Pancreas (tissue), 10 donors: ENCODE results near the gene DMRT3. TPM values are rescaled to one million over a fixed set of nuclear protein-coding genes. Genes with fewer than 3 reads are reported as not detected.
"Not testable (repeated sequence)": the region's sequence is repeated elsewhere in the genome, so short reads cannot be mapped to it uniquely, and the experiment has no call there.

Source experiments
- ATAC-seq, 4 donors: fragments of 200-7000 bp; cut with Tn5 transposase; one replicate each; pipeline versions ENCODE4 v1.8.0 to v1.9.1; 2020; ENCODE audit warnings: mild to moderate bottlenecking in 4 of 4, moderate library complexity in 4 of 4
- DNase-seq, 6 donors: peaks; one replicate each; pipeline ENCODE4 v3.0.0-alpha.2; 2020
- FAIRE-seq: peaks from 2 replicates; lab custom pipeline; 2012; peaks lifted over from hg19 to GRCh38; lab: Jason Lieb, UNC
- H3K27ac ChIP-seq, 4 donors: fragments of 200-600 bp; sonication (generic); 1 replicate in 3 of 4; 2 replicates in 1 of 4; pipeline versions ENCODE4 v1.5.0 to v1.8.0; 2020
- H3K27me3 ChIP-seq, 4 donors: fragments of 200-600 bp; one replicate each; pipeline ENCODE4 v1.8.0; 2021
- H3K36me3 ChIP-seq, 3 donors: fragments of 200-600 bp; sonication (generic) in 1 of 3; one replicate each; pipeline versions ENCODE4 v1.5.0 to v1.8.0; 2020 to 2021
- H3K4me1 ChIP-seq, 3 donors: fragments of 200-600 bp; one replicate each; pipeline ENCODE4 v1.8.0; 2021
- H3K4me3 ChIP-seq, 4 donors: fragments of 200-600 bp; sonication (generic) in 2 of 4; one replicate each; pipeline versions ENCODE4 v1.5.0 to v1.8.0; 2020 to 2021
- H3K9me3 ChIP-seq, 4 donors: fragments of 200-600 bp; one replicate each; pipeline ENCODE4 v1.8.0; 2021
- WGBS, 2 donors: extraction: QIAGEN DNeasy Blood & Tissue Kit; methylation state at CpG; one replicate each; pipeline ENCODE4 v1.1.7; 2013; 5-methylcytosine and 5-hydroxymethylcytosine counted together
- intact Hi-C, 3 donors: fragments of 100-400 bp; cut with DNase I; formaldehyde crosslinking; loops; one replicate each; pipeline versions ENCODE4 v1.11.1 to v1.14.2; 2022
- polyA plus RNA-seq, 2 donors: library from polyadenylated mRNA; stranded (reverse); fragments of 200-250 nt; gene quantifications; one replicate each; pipeline ENCODE4 v1.2.3, GENCODE V29; 2013
- total RNA-seq, 6 donors: library from RNA; stranded (reverse); fragmentation: NEBNext Ultra II Directional in 4 of 6; extraction: Animal tissue kit (Norgen Biotek cat#: 25700) in 4 of 6; gene quantifications; one replicate each; pipeline versions ENCODE4 v1.2.1 to v1.2.4, GENCODE V29; 2021 to 2023
- TF ChIP-seq, protein P1 (sequence below), 4 donors: fragments of 200-600 bp; sonication (generic) in 3 of 4; IDR thresholded peaks; one replicate each; pipeline versions ENCODE4 v1.5.0 to v1.8.0; 2021; ENCODE audit warnings: antibody characterized with exemption in 4 of 4
- donor health status: healthy with polysubstance abuse.
- donor health status: DM: no; HTN: no; CAD: no; lungs with moderate emphysema.
- donor health status: DM: no; HTN: no; CAD: no.
- donor health status: control.
- donor health status: control.
- donor health status: Bipolar disorder and iron deficiency.
- donor health status: DM: yes; HTN: yes; CAD: no.
- donor health status: DM: no; HTN: no; CAD: no.
- donor health status: DM: no; HTN: no; CAD: no.
- donor health status: DM: yes; HTN: yes; CAD: no.

DMRT3 gene
- total and polyA plus RNA-seq, 8 donors, result not detected

DNA sequence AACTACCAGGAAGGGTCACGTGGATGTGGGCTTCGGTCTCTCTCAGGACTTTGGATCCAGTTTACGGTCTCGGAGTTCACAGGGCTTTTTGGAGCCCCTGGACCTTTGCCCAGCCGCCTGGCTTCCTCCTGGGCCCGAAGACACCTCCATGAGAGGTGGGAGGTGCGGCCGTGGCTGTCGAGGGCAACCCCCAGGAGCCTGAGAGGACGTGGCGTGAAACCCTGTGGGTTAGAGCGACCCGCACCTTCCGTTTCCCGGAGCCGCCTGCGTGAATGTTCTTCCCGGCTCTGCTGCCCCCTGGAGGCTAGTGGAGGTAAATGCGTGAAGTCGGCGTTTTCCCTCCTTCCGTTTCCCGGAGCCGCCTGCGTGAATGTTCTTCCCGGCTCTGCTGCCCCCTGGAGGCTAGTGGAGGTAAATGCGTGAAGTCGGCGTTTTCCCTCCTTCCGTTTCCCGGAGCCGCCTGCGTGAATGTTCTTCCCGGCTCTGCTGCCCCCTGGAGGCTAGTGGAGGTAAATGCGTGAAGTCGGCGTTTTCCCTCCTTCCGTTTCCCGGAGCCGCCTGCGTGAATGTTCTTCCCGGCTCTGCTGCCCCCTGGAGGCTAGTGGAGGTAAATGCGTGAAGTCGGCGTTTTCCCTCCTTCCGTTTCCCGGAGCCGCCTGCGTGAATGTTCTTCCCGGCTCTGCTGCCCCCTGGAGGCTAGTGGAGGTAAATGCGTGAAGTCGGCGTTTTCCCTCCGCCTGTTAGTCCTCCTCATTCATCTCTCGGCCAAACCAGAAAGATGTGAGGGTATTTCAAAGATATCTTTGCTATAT lies 22.1 kb downstream of the DMRT3 start:
- ATAC-seq (peak in 1 of 4 donors; percentile 66), DNase-seq (peak in 1 of 6 donors; percentile 58)
- intact Hi-C loops, result loop anchor here in 1 of 3 donors (10.0 kb wide), 1 partner anchor 104 kb away; no protein-coding TSS in a partner anchor
- WGBS, 2 donors, result 73 to 79% methylated on average over 24 to 28 of the region's 55 CpGs
- H3K9me3 ChIP-seq, H3K4me1 ChIP-seq, H3K27me3 ChIP-seq, FAIRE-seq, H3K4me3 ChIP-seq, H3K36me3 ChIP-seq, H3K27ac ChIP-seq: not testable (repeated sequence)
- TF ChIP-seq, protein P1, sequence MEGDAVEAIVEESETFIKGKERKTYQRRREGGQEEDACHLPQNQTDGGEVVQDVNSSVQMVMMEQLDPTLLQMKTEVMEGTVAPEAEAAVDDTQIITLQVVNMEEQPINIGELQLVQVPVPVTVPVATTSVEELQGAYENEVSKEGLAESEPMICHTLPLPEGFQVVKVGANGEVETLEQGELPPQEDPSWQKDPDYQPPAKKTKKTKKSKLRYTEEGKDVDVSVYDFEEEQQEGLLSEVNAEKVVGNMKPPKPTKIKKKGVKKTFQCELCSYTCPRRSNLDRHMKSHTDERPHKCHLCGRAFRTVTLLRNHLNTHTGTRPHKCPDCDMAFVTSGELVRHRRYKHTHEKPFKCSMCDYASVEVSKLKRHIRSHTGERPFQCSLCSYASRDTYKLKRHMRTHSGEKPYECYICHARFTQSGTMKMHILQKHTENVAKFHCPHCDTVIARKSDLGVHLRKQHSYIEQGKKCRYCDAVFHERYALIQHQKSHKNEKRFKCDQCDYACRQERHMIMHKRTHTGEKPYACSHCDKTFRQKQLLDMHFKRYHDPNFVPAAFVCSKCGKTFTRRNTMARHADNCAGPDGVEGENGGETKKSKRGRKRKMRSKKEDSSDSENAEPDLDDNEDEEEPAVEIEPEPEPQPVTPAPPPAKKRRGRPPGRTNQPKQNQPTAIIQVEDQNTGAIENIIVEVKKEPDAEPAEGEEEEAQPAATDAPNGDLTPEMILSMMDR (IDR thresholded peaks at IDR 0.05), result peak in 2 of 4 donors; percentile 13 to 57

DNA sequence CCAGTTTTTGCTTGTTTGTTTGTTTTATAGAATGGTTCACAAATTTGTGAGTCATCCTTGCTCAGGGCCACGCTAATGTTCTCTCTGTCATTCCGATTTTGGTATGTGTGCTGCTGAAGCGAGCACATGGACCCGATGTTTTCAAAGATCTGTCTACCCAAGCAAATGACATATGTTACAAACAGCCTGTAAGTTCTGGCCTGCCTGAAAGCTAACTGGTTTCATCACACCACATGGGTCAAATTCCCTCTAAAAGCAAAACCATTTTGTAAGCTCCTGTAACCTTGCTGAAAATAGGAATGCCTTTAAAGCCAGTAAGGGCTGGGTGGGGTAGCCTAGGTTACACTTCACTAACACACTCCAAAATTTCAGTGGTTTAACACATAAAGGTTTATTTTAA lies 25.4 kb downstream of the DMRT3 start:
- FAIRE-seq (no peak), DNase-seq (no peak), ATAC-seq (no peak)
- no peak overlapping the region for H3K27ac ChIP-seq
- intact Hi-C loops, result loop anchor here in 1 of 3 donors (10.0 kb wide), 1 partner anchor 107 kb away; no protein-coding TSS in a partner anchor
- TF ChIP-seq, protein P1 (IDR thresholded peaks at IDR 0.05), result no peak
- H3K4me3 ChIP-seq, result no peak overlapping the region
- WGBS, 2 donors, result 68 to 83% methylated on average over 4 of the region's 4 CpGs
- no peaks in the 10 kb centered on the region for H3K4me1 ChIP-seq
- H3K36me3 ChIP-seq, result no peaks in the 10 kb centered on the region
- H3K27me3 ChIP-seq, result peaks cover 0 to 13% (median 1%) of the 10 kb centered on the region in 4 donors
- no peaks in the 10 kb centered on the region for H3K9me3 ChIP-seq

DNA sequence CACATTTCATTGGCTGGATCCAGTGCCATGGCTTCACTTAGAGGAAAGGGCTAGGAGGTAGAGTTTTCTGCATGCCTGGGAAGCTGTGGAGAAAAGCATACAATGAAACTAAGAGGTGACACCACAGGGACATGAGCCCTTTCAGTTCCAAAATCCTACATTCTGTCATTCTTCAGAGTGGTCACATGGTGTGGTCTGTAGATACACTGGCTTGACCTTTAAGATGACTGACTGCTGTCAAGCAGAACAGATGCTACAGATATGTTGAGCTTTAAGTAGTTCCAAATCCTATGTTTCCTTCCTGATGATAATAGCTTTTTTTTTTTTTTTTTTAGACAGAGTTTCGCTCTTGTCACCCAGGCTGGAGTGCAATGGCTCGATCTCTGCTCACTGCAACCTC lies 26.2 kb downstream of the DMRT3 start:
- no peaks in the 10 kb centered on the region for H3K4me1 ChIP-seq
- WGBS, 2 donors, result 81 to 90% methylated on average over 2 of the region's 2 CpGs
- no peaks in the 10 kb centered on the region for H3K9me3 ChIP-seq
- no peak for ATAC-seq
- no peak overlapping the region for H3K27ac ChIP-seq
- peaks cover 0 to 13% (median 1%) of the 10 kb centered on the region in 4 donors for H3K27me3 ChIP-seq
- H3K4me3 ChIP-seq, result no peak overlapping the region
- no peak for FAIRE-seq
- H3K36me3 ChIP-seq, result no peaks in the 10 kb centered on the region
- TF ChIP-seq, protein P1 (IDR thresholded peaks at IDR 0.05), result no peak
- intact Hi-C loops, result loop anchor here in 1 of 3 donors (10.0 kb wide), 1 partner anchor 108 kb away; no protein-coding TSS in a partner anchor
- DNase-seq, result no peak

DNA sequence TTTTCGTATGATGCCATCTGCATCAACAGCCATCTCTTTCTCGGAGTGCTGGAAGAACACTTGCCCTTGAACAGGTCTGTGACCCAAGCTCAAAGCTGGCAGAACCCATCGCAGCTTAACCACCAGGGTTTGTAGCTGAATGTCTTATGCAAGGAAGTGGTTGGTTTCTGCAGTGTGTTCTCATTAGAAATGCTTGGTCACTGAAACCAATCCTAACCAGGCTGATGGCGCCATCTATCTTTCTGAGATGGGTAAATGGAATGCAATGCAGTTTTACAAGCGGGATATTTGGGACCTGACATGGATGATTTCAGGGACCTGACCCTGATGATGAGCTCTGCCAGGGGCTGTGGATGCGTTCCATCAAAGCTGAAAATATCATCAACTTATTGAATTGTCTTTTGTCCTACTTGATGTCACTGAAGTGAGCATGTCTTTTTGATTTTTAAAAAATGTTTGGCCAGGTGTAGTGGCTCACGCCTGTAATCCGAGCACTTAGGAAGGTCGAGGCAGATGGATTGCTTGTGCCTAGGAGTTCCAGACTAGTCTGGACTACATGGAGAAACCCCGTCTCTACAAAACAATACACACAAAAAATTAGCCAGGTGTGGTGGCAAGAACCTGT lies 28.7 kb downstream of the DMRT3 start:
- DNase-seq (peak in 2 of 6 donors; percentile 19 to 20), ATAC-seq (peak in 3 of 4 donors; percentile 57 to 82 (median 66)), FAIRE-seq (no peak)
- intact Hi-C loops, result loop anchor here in 2 of 3 donors (5.0 to 10.0 kb wide), 2 partner anchors 110 to 113 kb away; no protein-coding TSS in a partner anchor
- Histone ChIP-seq H3K4me1 (no peaks in the 10 kb centered on the region), H3K9me3 (no peaks in the 10 kb centered on the region), H3K4me3 (no peak overlapping the region), H3K27ac (no peak overlapping the region), H3K36me3 (no peaks in the 10 kb centered on the region), H3K27me3 (peaks cover 0 to 18% (median 7%) of the 10 kb centered on the region in 4 donors)
- TF ChIP-seq, protein P1 (IDR thresholded peaks at IDR 0.05), result peak in 1 of 4 donors; percentile 36
- 24 to 33% methylated on average over 10 of the region's 10 CpGs for WGBS, 2 donors
